Stimulated activated CD8-positive, alpha-beta memory T cell treated with anti-CD3 and anti-CD28 coated beads, Interleukin-4, amount 100 ng/mL, for 24 hours (primary cell): ENCODE results near the gene GTF2IRD1.
"Not testable (repeated sequence)": the region's sequence is repeated elsewhere in the genome, so short reads cannot be mapped to it uniquely, and the experiment has no call there.

Experiments used
- DNase-seq: peaks from one replicate; pipeline ENCODE4 v3.0.0-alpha.2; 2020; ENCODE audit warnings: low read depth

The GTF2IRD1 gene

GRCh38 chr7:74516214-74516613 lies 62.5 kb downstream of the GTF2IRD1 start:
- no peak for DNase-seq

- DNase-seq: no peak
These were observed 64.3 kb downstream of the GTF2IRD1 start for GRCh38 chr7:74518041-74518440.

GRCh38 chr7:74518654-74519053 lies 64.9 kb downstream of the GTF2IRD1 start:
- no peak for DNase-seq

- no peak for DNase-seq
These were observed 65.7 kb downstream of the GTF2IRD1 start for GRCh38 chr7:74519395-74519794.

GRCh38 chr7:74521855-74522254 lies 68.1 kb downstream of the GTF2IRD1 start:
- DNase-seq: no peak

GRCh38 chr7:74522281-74522905 lies 68.7 kb downstream of the GTF2IRD1 start:
- DNase-seq: no peak

GRCh38 chr7:74523015-74523414 lies 69.3 kb downstream of the GTF2IRD1 start:
- DNase-seq: no peak

GRCh38 chr7:74525140-74525539 lies 71.4 kb downstream of the GTF2IRD1 start:
- DNase-seq: no peak

GRCh38 chr7:74525881-74526280 lies 72.2 kb downstream of the GTF2IRD1 start:
- no peak for DNase-seq

GRCh38 chr7:74526780-74527179 lies 73.1 kb downstream of the GTF2IRD1 start:
- DNase-seq: no peak

GRCh38 chr7:74527842-74528241 lies 74.1 kb downstream of the GTF2IRD1 start:
- DNase-seq: no peak

GRCh38 chr7:74528773-74529172 lies 75.1 kb downstream of the GTF2IRD1 start:
- not testable (repeated sequence) for DNase-seq

GRCh38 chr7:74535951-74536356 lies 82.2 kb downstream of the GTF2IRD1 start:
- DNase-seq: no peak

- not testable (repeated sequence) for DNase-seq
These were observed 88.2 kb downstream of the GTF2IRD1 start for GRCh38 chr7:74541937-74542336.

GRCh38 chr7:74542558-74543117 lies 88.9 kb downstream of the GTF2IRD1 start:
- no peak for DNase-seq

GRCh38 chr7:74544706-74545469 lies 91.2 kb downstream of the GTF2IRD1 start:
- no peak for DNase-seq

GRCh38 chr7:74545921-74546320 lies 92.2 kb downstream of the GTF2IRD1 start:
- no peak for DNase-seq

- DNase-seq: not testable (repeated sequence)
These were observed 99.9 kb downstream of the GTF2IRD1 start for GRCh38 chr7:74553596-74554012.

GRCh38 chr7:74554178-74554577 lies 100.5 kb downstream of the GTF2IRD1 start:
- DNase-seq: no peak

- DNase-seq: no peak
These were observed 106.5 kb downstream of the GTF2IRD1 start for GRCh38 chr7:74560086-74560719.

- no peak for DNase-seq
These were observed 108.3 kb downstream of the GTF2IRD1 start for GRCh38 chr7:74561898-74562613.

GRCh38 chr7:74563639-74564038 lies 109.9 kb downstream of the GTF2IRD1 start:
- DNase-seq: not testable (repeated sequence)
